GM12873 (cell line): ENCODE measurements around the gene PRPF31.

Source experiments
- CTCF ChIP-seq: IDR thresholded peaks from 2 replicates; pipeline ENCODE4 v1.5.1; 2012; ENCODE audit warnings: low read depth, mild to moderate bottlenecking, moderate library complexity, low read length, control low read depth; ENCODE audit not compliant: insufficient read depth; ENCODE audit errors: missing control alignments

Gene PRPF31

GRCh38 chr19:54104998-54105715, 10.4 kb upstream of the PRPF31 start:
- no peak for TF ChIP-seq CTCF

- no peak for TF ChIP-seq CTCF
Observed at GRCh38 chr19:54105796-54106195, 9.8 kb upstream of the PRPF31 start.

- no peak for TF ChIP-seq CTCF
Observed at GRCh38 chr19:54106716-54107115, 8.8 kb upstream of the PRPF31 start.

- no peak for TF ChIP-seq CTCF
Observed at GRCh38 chr19:54107876-54108490, 7.6 kb upstream of the PRPF31 start.

GRCh38 chr19:54108496-54108895, 7.1 kb upstream of the PRPF31 start:
- no peak for TF ChIP-seq CTCF

- TF ChIP-seq CTCF, result no peak
Observed at GRCh38 chr19:54109651-54110050, 5.9 kb upstream of the PRPF31 start.

GRCh38 chr19:54114340-54115108, 1.0 kb upstream of the PRPF31 start:
- no peak for TF ChIP-seq CTCF
